ENCODE data around the gene GPX6. TPM values are rescaled to one million over a fixed set of nuclear protein-coding genes. Genes with fewer than 3 reads are reported as not detected.
"Not testable (repeated sequence)": the region's sequence is repeated elsewhere in the genome, so short reads cannot be mapped to it uniquely, and the experiment has no call there.

GPX6 gene
- not detected for total RNA-seq
- long read RNA-seq, donor 1, result 0 reads
- long read RNA-seq, donor 2, result 0 reads

- DNase-seq (ENCODE audit: low spot score), result no peak
- intact Hi-C loops (cut with DNase I), result no loop called here
These were observed at the start of gene GPX6 for GRCh38 chr6:28515676-28516075. Gene GPX6 (minus strand): TSS chr6:28515793. CDS start chr6:28515743, 50 bp downstream.

- DNase-seq (ENCODE audit: low spot score), result no peak
- intact Hi-C loops (cut with DNase I), result no loop called here
These were observed 48.0 kb upstream of the GPX6 start for GRCh38 chr6:28563430-28564095.

- no peak for DNase-seq (ENCODE audit: low spot score)
- intact Hi-C loops (cut with DNase I), result no loop called here
These were observed 43.0 kb upstream of the GPX6 start for GRCh38 chr6:28558629-28559028.

- DNase-seq (ENCODE audit: low spot score), result no peak
- intact Hi-C loops (cut with DNase I), result no loop called here
These were observed 39.5 kb upstream of the GPX6 start for GRCh38 chr6:28555136-28555535.

- intact Hi-C loops (cut with DNase I), result no loop called here
These were observed 38.6 kb upstream of the GPX6 start for GRCh38 chr6:28553986-28554881.

GRCh38 chr6:28553384-28553985, 37.9 kb upstream of the GPX6 start:
- DNase-seq (ENCODE audit: low spot score), result no peak
- intact Hi-C loops (cut with DNase I), result no loop called here

More at GRCh38 chr6:28553986-28554881, 38.6 kb upstream of the GPX6 start:
- no peak for DNase-seq (ENCODE audit: low spot score)

- DNase-seq (ENCODE audit: low spot score), result no peak
- intact Hi-C loops (cut with DNase I), result no loop called here
These were observed 36.5 kb upstream of the GPX6 start for GRCh38 chr6:28551891-28552666.

- DNase-seq (ENCODE audit: low spot score); intact Hi-C loops (cut with DNase I): not testable (repeated sequence)
These were observed 31.4 kb upstream of the GPX6 start for GRCh38 chr6:28547003-28547402.

GRCh38 chr6:28545955-28546354, 30.4 kb upstream of the GPX6 start:
- DNase-seq (ENCODE audit: low spot score), result no peak
- intact Hi-C loops (cut with DNase I), result no loop called here

GRCh38 chr6:28543651-28544610, 28.3 kb upstream of the GPX6 start:
- intact Hi-C loops (cut with DNase I), result no loop called here
- DNase-seq (ENCODE audit: low spot score), result no peak

- DNase-seq (ENCODE audit: low spot score), result no peak
- intact Hi-C loops (cut with DNase I), result no loop called here
These were observed 27.1 kb upstream of the GPX6 start for GRCh38 chr6:28542440-28543296.

- intact Hi-C loops (cut with DNase I), result no loop called here
- no peak for DNase-seq (ENCODE audit: low spot score)
These were observed 26.4 kb upstream of the GPX6 start for GRCh38 chr6:28541996-28542395.

GRCh38 chr6:28537509-28538140, 22.0 kb upstream of the GPX6 start:
- no peak for DNase-seq (ENCODE audit: low spot score)
- intact Hi-C loops (cut with DNase I), result no loop called here

- DNase-seq (ENCODE audit: low spot score), result no peak
- intact Hi-C loops (cut with DNase I), result no loop called here
These were observed 21.5 kb upstream of the GPX6 start for GRCh38 chr6:28537065-28537464.

- intact Hi-C loops (cut with DNase I), result no loop called here
- no peak for DNase-seq (ENCODE audit: low spot score)
These were observed 19.3 kb upstream of the GPX6 start for GRCh38 chr6:28534875-28535274.

- DNase-seq (ENCODE audit: low spot score), result no peak
- intact Hi-C loops (cut with DNase I), result no loop called here
These were observed 18.7 kb upstream of the GPX6 start for GRCh38 chr6:28534306-28534705.

All from posterior vena cava (tissue), 2 donors.